Glutamatergic neuron (in vitro differentiated cells): ENCODE results near the gene HEPH. TPM values are rescaled to one million over a fixed set of nuclear protein-coding genes. Genes with fewer than 3 reads are reported as not detected.

Experiments used
- DNase-seq: peaks from one replicate; pipeline ENCODE4 v3.0.0; 2022
- H3K27ac Mint-ChIP-seq: one replicate; pipeline ENCODE4 v1.8.0; 2020; ENCODE audit warnings: mild to moderate bottlenecking, mixed read lengths, inconsistent platforms; ENCODE audit not compliant: unreplicated experiment
- H3K27me3 Mint-ChIP-seq: one replicate; pipeline ENCODE4 v1.8.0; 2020; ENCODE audit warnings: mild to moderate bottlenecking, moderate library complexity, mixed read lengths, inconsistent platforms; ENCODE audit not compliant: unreplicated experiment
- H3K36me3 Mint-ChIP-seq: one replicate; pipeline ENCODE4 v1.8.0; 2020; ENCODE audit warnings: mild to moderate bottlenecking, mixed read lengths, inconsistent platforms; ENCODE audit not compliant: unreplicated experiment
- H3K4me1 Mint-ChIP-seq: one replicate; pipeline ENCODE4 v1.8.0; 2020; ENCODE audit warnings: mild to moderate bottlenecking, low read depth, mixed read lengths, inconsistent platforms; ENCODE audit not compliant: unreplicated experiment
- H3K4me3 Mint-ChIP-seq: one replicate; pipeline ENCODE4 v1.8.0; 2020; ENCODE audit warnings: mild to moderate bottlenecking, mixed read lengths, inconsistent platforms; ENCODE audit not compliant: unreplicated experiment
- H3K9me3 Mint-ChIP-seq: one replicate; pipeline ENCODE4 v1.8.0; 2020; ENCODE audit warnings: mild to moderate bottlenecking, moderate library complexity, mixed read lengths, inconsistent platforms; ENCODE audit not compliant: unreplicated experiment
- total RNA-seq: library from RNA; stranded (reverse); fragmentation: NEBNext Ultra II Directional; extraction: Animal tissue kit (Norgen Biotek cat#: 25700); gene quantifications from one replicate; pipeline ENCODE4 v1.2.1, GENCODE V29; 2021; ENCODE audit not compliant: unreplicated experiment
- TF ChIP-seq, protein P1 (sequence below): fragments of 200-600 bp; sonication (generic); IDR thresholded peaks from one replicate; pipeline ENCODE4 v1.5.0; 2021; ENCODE audit not compliant: partially characterized antibody, unreplicated experiment

The HEPH gene
- total RNA-seq, 1 donor from 2014 or later: 2.2 TPM

DNA sequence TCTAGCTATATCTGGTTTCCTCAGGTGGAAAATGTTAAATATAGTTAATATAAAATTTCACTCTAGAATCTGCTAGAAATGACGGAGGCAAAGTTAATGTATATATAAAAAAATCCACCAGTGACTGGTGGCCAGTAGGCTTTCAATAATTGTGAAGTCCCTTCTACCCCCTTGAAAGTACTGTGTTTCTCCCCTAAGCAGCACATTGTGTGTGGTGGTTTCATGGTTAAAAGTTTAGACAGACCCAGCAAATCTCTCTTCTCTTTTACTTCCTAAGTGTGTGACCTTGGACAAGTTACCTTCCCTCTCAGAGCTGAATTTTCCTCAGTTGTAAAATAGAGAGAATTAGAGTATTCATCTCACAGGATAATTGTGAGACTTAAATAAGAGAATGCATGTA lies 600 bp upstream of the HEPH start:
- Mint-ChIP-seq H3K9me3 (no peaks in the 10 kb centered on the region), H3K4me1 (no peaks in the 10 kb centered on the region), H3K4me3 (no peak overlapping the region), H3K36me3 (no peaks in the 10 kb centered on the region), H3K27me3 (no peaks in the 10 kb centered on the region), H3K27ac (no peak overlapping the region)
- TF ChIP-seq, protein P1, sequence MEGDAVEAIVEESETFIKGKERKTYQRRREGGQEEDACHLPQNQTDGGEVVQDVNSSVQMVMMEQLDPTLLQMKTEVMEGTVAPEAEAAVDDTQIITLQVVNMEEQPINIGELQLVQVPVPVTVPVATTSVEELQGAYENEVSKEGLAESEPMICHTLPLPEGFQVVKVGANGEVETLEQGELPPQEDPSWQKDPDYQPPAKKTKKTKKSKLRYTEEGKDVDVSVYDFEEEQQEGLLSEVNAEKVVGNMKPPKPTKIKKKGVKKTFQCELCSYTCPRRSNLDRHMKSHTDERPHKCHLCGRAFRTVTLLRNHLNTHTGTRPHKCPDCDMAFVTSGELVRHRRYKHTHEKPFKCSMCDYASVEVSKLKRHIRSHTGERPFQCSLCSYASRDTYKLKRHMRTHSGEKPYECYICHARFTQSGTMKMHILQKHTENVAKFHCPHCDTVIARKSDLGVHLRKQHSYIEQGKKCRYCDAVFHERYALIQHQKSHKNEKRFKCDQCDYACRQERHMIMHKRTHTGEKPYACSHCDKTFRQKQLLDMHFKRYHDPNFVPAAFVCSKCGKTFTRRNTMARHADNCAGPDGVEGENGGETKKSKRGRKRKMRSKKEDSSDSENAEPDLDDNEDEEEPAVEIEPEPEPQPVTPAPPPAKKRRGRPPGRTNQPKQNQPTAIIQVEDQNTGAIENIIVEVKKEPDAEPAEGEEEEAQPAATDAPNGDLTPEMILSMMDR: no peak
- no peak for DNase-seq

DNA sequence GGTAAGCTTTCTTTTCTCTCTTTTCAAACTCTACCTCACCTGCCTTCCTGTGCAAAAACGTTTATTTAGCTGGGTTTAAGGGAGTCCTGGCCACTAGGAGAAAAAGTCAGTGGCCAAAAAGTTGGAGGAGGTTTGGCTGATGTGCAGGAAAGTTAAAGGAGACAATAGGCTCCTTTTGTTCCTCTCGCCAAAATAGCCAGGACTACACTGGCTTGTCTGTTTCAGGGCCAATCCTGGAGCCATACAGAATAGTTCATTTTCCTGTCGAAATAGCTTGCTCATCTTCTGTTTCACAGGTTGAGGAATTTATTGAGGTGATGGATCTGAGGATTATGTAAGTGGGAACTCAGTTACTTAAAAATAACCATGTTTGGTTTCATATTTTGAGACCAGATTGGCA lies 423 bp downstream of the HEPH start:
- DNase-seq: no peak
- Mint-ChIP-seq H3K4me1 (no peaks in the 10 kb centered on the region), H3K36me3 (no peaks in the 10 kb centered on the region)

DNA sequence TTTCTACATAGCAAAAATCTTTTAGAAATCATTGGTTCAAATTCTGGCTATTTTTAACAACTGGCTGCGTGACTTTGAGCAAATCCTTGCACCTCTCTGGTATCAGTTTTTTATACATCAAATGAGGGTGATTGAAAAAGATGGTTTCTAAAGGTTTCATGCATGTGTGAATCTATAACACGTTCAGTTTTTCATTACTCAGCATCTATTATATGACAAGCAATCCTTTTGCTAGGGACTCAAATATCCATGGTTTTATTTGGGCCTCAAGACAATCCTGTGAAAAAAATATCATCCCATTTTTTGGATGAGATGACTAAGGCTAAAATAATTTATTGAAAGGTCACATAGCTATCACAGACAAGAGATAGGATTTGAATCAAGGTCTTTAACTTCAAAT lies 884 bp downstream of the HEPH start:
- no peaks in the 10 kb centered on the region for H3K9me3 Mint-ChIP-seq
- no peak overlapping the region for H3K27ac Mint-ChIP-seq
- no peak for DNase-seq
- no peaks in the 10 kb centered on the region for H3K36me3 Mint-ChIP-seq
- no peak overlapping the region for H3K4me3 Mint-ChIP-seq
- no peaks in the 10 kb centered on the region for H3K27me3 Mint-ChIP-seq
- H3K4me1 Mint-ChIP-seq: no peaks in the 10 kb centered on the region
- TF ChIP-seq, protein P1: no peak

More for the DNA sequence above, 423 bp downstream of the HEPH start:
- TF ChIP-seq, protein P1: no peak
- no peak overlapping the region for H3K4me3 Mint-ChIP-seq
- no peaks in the 10 kb centered on the region for H3K27me3 Mint-ChIP-seq
- no peak overlapping the region for H3K27ac Mint-ChIP-seq
- H3K9me3 Mint-ChIP-seq: no peaks in the 10 kb centered on the region

DNA sequence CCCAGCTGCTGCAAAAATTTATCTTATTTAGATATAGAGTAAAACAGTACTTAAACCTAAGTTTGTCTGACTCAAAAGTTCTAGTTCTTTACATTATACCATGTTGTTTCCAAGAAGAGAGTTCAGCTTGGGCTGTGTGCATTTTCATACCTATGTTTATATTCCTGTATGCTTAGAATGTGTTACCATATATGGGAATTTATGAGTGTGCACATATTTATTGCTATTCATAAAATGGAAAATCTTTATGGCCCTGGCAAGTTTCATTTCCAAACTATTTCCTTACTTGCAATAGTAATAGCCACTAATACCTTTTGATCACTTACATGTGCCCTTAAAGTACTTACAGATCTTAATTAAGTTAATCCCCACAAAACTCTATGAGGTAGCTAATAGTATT lies 2.6 kb downstream of the HEPH start:
- Mint-ChIP-seq H3K27me3 (no peaks in the 10 kb centered on the region), H3K36me3 (no peaks in the 10 kb centered on the region), H3K4me1 (no peaks in the 10 kb centered on the region), H3K27ac (no peak overlapping the region), H3K4me3 (no peak overlapping the region), H3K9me3 (no peaks in the 10 kb centered on the region)
- no peak for DNase-seq
- TF ChIP-seq, protein P1: no peak

DNA sequence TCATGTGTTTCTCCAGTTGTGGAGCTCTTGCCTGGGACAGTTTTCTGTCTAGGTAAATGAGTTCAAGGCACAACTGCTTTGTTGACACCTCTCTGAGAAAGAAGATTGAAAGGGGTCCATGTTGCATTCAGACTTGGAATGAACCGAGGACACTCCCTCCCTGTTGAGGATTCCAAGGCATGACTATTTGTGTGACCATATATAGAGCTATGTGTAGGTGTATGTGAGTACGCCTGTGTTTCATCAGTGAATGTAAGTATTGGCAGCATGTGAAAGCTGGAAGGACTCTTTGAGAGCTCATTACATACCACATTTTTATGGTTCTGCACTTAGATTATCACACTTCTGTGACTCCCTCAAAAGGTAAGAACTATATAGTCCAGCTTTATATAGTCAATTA lies 3.4 kb downstream of the HEPH start:
- H3K4me3 Mint-ChIP-seq: no peak overlapping the region
- no peaks in the 10 kb centered on the region for H3K36me3 Mint-ChIP-seq
- H3K27ac Mint-ChIP-seq: no peak overlapping the region
- DNase-seq: no peak
- H3K9me3 Mint-ChIP-seq: no peaks in the 10 kb centered on the region
- TF ChIP-seq, protein P1: no peak
- no peaks in the 10 kb centered on the region for H3K27me3 Mint-ChIP-seq
- no peaks in the 10 kb centered on the region for H3K4me1 Mint-ChIP-seq
